T47D (cell line): Measurements from ENCODE around the gene MTHFD1L.
"Not testable (repeated sequence)": the region's sequence is repeated elsewhere in the genome, so short reads cannot be mapped to it uniquely, and the experiment has no call there.

Experiments
- DNase-seq, 2 experiments: peaks; one replicate each; pipeline versions ENCODE4 v3.0.0 to v3.0.0-alpha.2; 2011 to 2012; ENCODE audit warnings: low read depth in 1 of 2, low spot score in 1 of 2
- JUND ChIP-seq: IDR thresholded peaks from 2 replicates; pipeline ENCODE4 v1.6.1; 2012; ENCODE audit warnings: low read depth
- in situ Hi-C: cut with HindIII; loops from 2 replicates; pipeline ENCODE4 v1.10.0; 2016; ENCODE audit warnings: low sequenced_read_pairs, low pct_unique_long_range_greater_than_20kb

Gene MTHFD1L

DNA sequence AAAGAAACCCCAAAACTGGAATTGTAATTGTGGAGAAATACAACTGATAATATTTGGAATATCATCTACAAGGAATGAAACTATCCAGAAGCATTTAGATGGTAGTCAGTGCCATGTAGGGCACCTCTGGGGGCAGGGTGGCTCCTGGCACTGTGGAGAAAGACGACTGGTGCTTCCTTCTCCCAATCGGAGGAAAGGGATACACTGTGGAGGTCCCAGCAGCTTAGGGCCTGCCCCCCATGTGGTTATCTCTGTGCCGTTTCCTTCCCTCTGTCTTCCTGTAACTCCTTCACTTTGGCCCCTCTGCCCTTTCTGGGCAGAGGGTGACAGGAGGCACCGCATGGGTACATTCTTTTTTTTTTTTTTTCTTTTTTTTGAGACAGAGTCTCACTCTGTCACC, 178.4 kb downstream of the MTHFD1L start:
- DNase-seq = no peak
- TF ChIP-seq JUND = no peak
- in situ Hi-C loops = no loop called here

- DNase-seq = peak in 1 of 2 experiments; percentile 23
- no peak for TF ChIP-seq JUND
- in situ Hi-C loops = no loop called here
Measured at GRCh38 chr6:151044465-151045441, 179.3 kb downstream of the MTHFD1L start.

- in situ Hi-C loops = not testable (repeated sequence)
- DNase-seq = peak in 1 of 2 experiments; percentile 15
Measured at GRCh38 chr6:151045511-151046222, 180.2 kb downstream of the MTHFD1L start.

GRCh38 chr6:151051164-151051563, 185.7 kb downstream of the MTHFD1L start:
- in situ Hi-C loops = no loop called here

GRCh38 chr6:151052021-151052646, 186.6 kb downstream of the MTHFD1L start:
- in situ Hi-C loops = no loop called here
- TF ChIP-seq JUND = no peak
- DNase-seq = peak in 1 of 2 experiments; percentile 2

More at GRCh38 chr6:151051164-151051563, 185.7 kb downstream of the MTHFD1L start:
- no peak for DNase-seq
- TF ChIP-seq JUND = no peak

DNA sequence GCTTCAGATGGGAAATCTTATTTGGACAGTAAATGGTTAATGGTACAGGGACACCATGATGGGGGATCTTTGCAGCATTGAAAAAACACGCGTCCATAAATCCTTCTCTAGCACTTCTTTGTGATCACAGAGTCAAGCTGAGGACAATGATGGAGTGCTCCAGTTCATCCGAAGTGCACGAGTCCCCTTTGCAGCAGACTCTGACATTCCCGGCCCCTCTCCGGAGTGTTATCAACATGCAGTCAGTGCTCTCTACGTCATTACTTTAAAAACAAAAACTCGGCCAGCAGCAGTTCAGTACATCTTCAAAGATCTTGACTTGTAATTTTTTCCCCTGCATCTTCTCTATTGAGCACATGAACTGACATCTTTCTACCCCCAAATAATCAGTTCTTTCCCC, 188.8 kb downstream of the MTHFD1L start:
- TF ChIP-seq JUND = no peak
- no peak for DNase-seq
- in situ Hi-C loops = no loop called here

- DNase-seq = no peak
- TF ChIP-seq JUND = no peak
- in situ Hi-C loops = no loop called here
Measured at GRCh38 chr6:151056230-151056907, 190.9 kb downstream of the MTHFD1L start.

DNA sequence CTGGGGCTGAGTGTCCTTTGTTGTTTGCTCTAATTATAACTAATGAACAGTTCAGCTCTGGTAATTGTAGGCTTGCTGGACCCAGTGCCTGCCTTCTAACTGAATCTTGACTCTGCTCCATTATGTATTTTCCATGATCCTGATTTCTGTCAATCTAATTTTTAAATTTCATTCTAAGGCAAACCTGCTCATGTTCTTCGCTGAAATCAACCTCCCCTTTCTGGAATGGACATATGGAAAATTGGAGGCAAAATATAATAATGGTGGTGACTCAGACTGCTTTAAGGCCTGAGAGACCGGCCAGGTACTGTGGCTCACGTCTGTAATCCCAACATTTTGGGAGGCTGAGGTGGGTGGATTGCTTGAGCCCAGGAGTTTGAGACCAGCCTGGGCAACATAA, 191.6 kb downstream of the MTHFD1L start:
- in situ Hi-C loops = no loop called here
- DNase-seq = no peak
- no peak for TF ChIP-seq JUND

DNA sequence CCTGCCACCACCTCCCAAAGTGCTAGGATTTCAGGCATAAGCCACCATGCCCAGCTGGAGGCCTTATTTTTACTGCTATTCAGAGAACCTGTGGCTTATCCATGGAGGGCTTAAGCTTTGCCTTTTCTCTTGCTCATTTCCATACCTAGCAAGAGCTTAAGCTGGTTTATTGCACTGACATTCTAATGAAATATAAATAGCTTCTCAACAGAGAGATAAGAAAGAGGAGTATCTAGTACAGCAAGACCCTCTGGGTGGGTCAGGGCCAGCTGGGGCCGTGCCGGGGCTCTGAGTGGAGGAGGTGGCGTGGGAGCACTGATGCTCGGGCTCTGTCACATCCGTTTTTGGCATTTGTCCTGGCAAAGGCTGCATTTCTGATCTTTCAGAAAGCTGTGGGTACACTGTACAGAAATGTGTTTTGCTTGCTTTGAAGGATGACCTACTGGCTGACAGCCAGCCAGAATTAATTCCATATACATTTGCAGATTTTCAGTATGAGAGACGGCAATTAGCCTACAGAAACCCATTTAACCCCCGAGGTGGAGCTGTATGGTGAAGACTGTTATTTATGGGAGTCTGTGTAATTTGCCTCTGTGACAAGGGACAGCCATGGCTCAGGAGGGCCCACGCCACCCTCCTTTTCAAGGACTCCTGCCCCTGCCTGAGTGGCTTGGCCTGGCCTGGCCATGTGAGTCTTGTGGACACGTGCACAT, 192.7 kb downstream of the MTHFD1L start:
- in situ Hi-C loops = no loop called here
- TF ChIP-seq JUND = no peak
- DNase-seq = no peak

GRCh38 chr6:151059612-151060095, 194.2 kb downstream of the MTHFD1L start:
- in situ Hi-C loops = no loop called here
- no peak for TF ChIP-seq JUND
- no peak for DNase-seq

- no peak for TF ChIP-seq JUND
- peak in 1 of 2 experiments; percentile 7 for DNase-seq
- in situ Hi-C loops = no loop called here
Measured at GRCh38 chr6:151060096-151060765, 194.7 kb downstream of the MTHFD1L start.
